Nephron progenitor cell (in vitro differentiated cells): ENCODE data around the gene TNPO2.

Source experiments
- DNase-seq: peaks from one replicate; pipeline ENCODE4 v3.0.0; 2021
- H3K27ac Mint-ChIP-seq: 2 replicates; pipeline ENCODE4 v1.8.0; 2021; ENCODE audit warnings: mild to moderate bottlenecking, moderate library complexity, mixed read lengths
- H3K27me3 Mint-ChIP-seq: 2 replicates; pipeline ENCODE4 v1.8.0; 2021; ENCODE audit warnings: mild to moderate bottlenecking, low read depth, mixed read lengths; ENCODE audit not compliant: poor library complexity
- H3K36me3 Mint-ChIP-seq: 2 replicates; pipeline ENCODE4 v1.8.0; 2021; ENCODE audit warnings: low read depth, mixed read lengths
- H3K4me1 Mint-ChIP-seq: 2 replicates; pipeline ENCODE4 v1.8.0; 2021; ENCODE audit warnings: mixed read lengths
- H3K4me3 Mint-ChIP-seq: 2 replicates; pipeline ENCODE4 v1.8.0; 2021; ENCODE audit warnings: mild to moderate bottlenecking, moderate library complexity, mixed read lengths
- H3K9me3 Mint-ChIP-seq: 2 replicates; pipeline ENCODE4 v1.8.0; 2021; ENCODE audit warnings: mild to moderate bottlenecking, moderate library complexity, mixed read lengths
- CTCF ChIP-seq: fragments of 200-600 bp; sonication (generic); IDR thresholded peaks from 2 replicates; pipeline ENCODE4 v1.5.0; 2021; ENCODE audit warnings: antibody characterized with exemption

Gene TNPO2

GRCh38 chr19:12706332-12706718, 17.4 kb downstream of the TNPO2 start:
- Mint-ChIP-seq H3K36me3 (peaks cover 71% of the 10 kb centered on the region), H3K27me3 (peaks cover 4% of the 10 kb centered on the region), H3K9me3 (no peaks in the 10 kb centered on the region), H3K4me1 (peaks cover 15% of the 10 kb centered on the region), H3K4me3 (no peak overlapping the region), H3K27ac (no peak overlapping the region)
- no peak for DNase-seq
- TF ChIP-seq CTCF, result no peak

GRCh38 chr19:12705654-12706331, 17.9 kb downstream of the TNPO2 start:
- DNase-seq, result no peak
- peaks cover 4% of the 10 kb centered on the region for H3K27me3 Mint-ChIP-seq
- peaks cover 71% of the 10 kb centered on the region for H3K36me3 Mint-ChIP-seq
- TF ChIP-seq CTCF, result no peak
- no peaks in the 10 kb centered on the region for H3K9me3 Mint-ChIP-seq
- no peak overlapping the region for H3K27ac Mint-ChIP-seq
- peaks cover 20% of the 10 kb centered on the region for H3K4me1 Mint-ChIP-seq
- H3K4me3 Mint-ChIP-seq, result no peak overlapping the region

GRCh38 chr19:12705169-12705568, 18.6 kb downstream of the TNPO2 start:
- DNase-seq, result no peak
- Mint-ChIP-seq H3K9me3 (no peaks in the 10 kb centered on the region), H3K27me3 (peaks cover 4% of the 10 kb centered on the region), H3K4me3 (no peak overlapping the region), H3K4me1 (peaks cover 24% of the 10 kb centered on the region), H3K36me3 (peaks cover 68% of the 10 kb centered on the region), H3K27ac (no peak overlapping the region)
- no peak for TF ChIP-seq CTCF

GRCh38 chr19:12703046-12703445, 20.7 kb downstream of the TNPO2 start:
- DNase-seq, result peak; percentile 66

GRCh38 chr19:12701596-12702282, 22.0 kb downstream of the TNPO2 start:
- H3K27me3 Mint-ChIP-seq, result peaks cover 4% of the 10 kb centered on the region
- peak overlapping the region; percentile 72 for H3K27ac Mint-ChIP-seq
- no peak for DNase-seq
- H3K4me3 Mint-ChIP-seq, result no peak overlapping the region
- H3K9me3 Mint-ChIP-seq, result no peaks in the 10 kb centered on the region
- no peak for TF ChIP-seq CTCF
- H3K36me3 Mint-ChIP-seq, result peaks cover 64% of the 10 kb centered on the region
- peaks cover 43% of the 10 kb centered on the region for H3K4me1 Mint-ChIP-seq

More at GRCh38 chr19:12703046-12703445, 20.7 kb downstream of the TNPO2 start:
- Mint-ChIP-seq H3K27ac (peak overlapping the region; percentile 94), H3K9me3 (no peaks in the 10 kb centered on the region), H3K4me3 (peak overlapping the region; percentile 54), H3K36me3 (peaks cover 68% of the 10 kb centered on the region), H3K27me3 (peaks cover 4% of the 10 kb centered on the region), H3K4me1 (peaks cover 39% of the 10 kb centered on the region)
- TF ChIP-seq CTCF, result no peak
